Stimulated activated naive B cell treated with anti-CD40 and anti-IgM and Interleukin-4, amounts not matched to agents 10 μg/mL and 1 μg/mL and 100 μg/mL, for 72 hours (primary cell): ENCODE results near the gene XDH.

ENCODE experiments used
- ATAC-seq, 2 donors: fragments of 150-1000 bp; cut with Tn5 transposase; replicated peaks; 2 replicates each; pipeline ENCODE4 v1.10.0; 2021; ENCODE audit warnings: moderate library complexity in 1 of 2
- DNase-seq: peaks from one replicate; pipeline ENCODE4 v3.0.0; 2021
- H3K27ac Mint-ChIP-seq: one replicate; pipeline ENCODE4 v1.8.0; 2022; ENCODE audit warnings: mild to moderate bottlenecking, mixed read lengths
- H3K27me3 Mint-ChIP-seq, 2 donors: one replicate each; pipeline ENCODE4 v1.8.0; 2022; ENCODE audit warnings: mixed read lengths in 2 of 2
- H3K36me3 Mint-ChIP-seq, 2 donors: one replicate each; pipeline ENCODE4 v1.8.0; 2022; ENCODE audit warnings: mixed read lengths in 2 of 2, mild to moderate bottlenecking in 1 of 2
- H3K4me1 Mint-ChIP-seq, 2 donors: one replicate each; pipeline ENCODE4 v1.8.0; 2022; ENCODE audit warnings: mixed read lengths in 2 of 2, mild to moderate bottlenecking in 1 of 2
- H3K4me3 Mint-ChIP-seq, 2 donors: one replicate each; pipeline ENCODE4 v1.8.0; 2022; ENCODE audit warnings: mild to moderate bottlenecking in 2 of 2, mixed read lengths in 2 of 2, moderate library complexity in 1 of 2
- H3K9me3 Mint-ChIP-seq, 2 donors: one replicate each; pipeline ENCODE4 v1.8.0; 2022; ENCODE audit warnings: mixed read lengths in 2 of 2, mild to moderate bottlenecking in 1 of 2

The XDH gene

GRCh38 chr2:31386648-31387047 is 27.9 kb downstream of the XDH start:
- Mint-ChIP-seq H3K9me3 (no peaks in the 10 kb centered on the region), H3K4me3 (no peak overlapping the region), H3K27me3 (peaks cover 13 to 18% of the 10 kb centered on the region in 2 donors), H3K36me3 (no peaks in the 10 kb centered on the region), H3K27ac (no peak overlapping the region), H3K4me1 (no peaks in the 10 kb centered on the region)
- ATAC-seq (no peak), DNase-seq (no peak)

DNA sequence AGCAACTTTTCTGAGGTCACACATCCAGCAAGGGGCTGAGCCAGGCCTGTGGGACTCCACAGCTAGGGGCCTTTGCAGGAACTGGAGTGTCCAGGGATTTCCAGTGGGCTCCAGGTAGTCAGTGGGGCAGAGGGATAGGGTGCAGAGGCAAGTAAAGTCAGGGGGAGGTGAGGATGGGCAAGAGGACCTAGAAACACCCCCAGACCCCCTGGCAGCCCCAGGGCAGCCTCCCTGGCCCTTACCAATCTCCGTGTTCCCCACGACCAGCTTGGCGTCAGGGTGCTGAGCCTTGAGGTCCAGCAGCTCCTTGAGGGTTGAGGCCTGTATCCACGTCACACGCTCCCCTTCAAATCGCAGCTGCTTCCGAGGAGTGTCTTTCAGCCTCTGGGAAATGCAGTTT is 28.4 kb downstream of the XDH start:
- Mint-ChIP-seq H3K27me3 (peaks cover 14 to 20% of the 10 kb centered on the region in 2 donors), H3K27ac (no peak overlapping the region), H3K4me1 (no peaks in the 10 kb centered on the region), H3K36me3 (no peaks in the 10 kb centered on the region), H3K4me3 (no peak overlapping the region), H3K9me3 (no peaks in the 10 kb centered on the region)
- no peak for ATAC-seq
- DNase-seq: no peak

- no peaks in the 10 kb centered on the region for H3K9me3 Mint-ChIP-seq
- H3K4me1 Mint-ChIP-seq: no peaks in the 10 kb centered on the region
- ATAC-seq: no peak
- no peaks in the 10 kb centered on the region for H3K36me3 Mint-ChIP-seq
- H3K27me3 Mint-ChIP-seq: peaks cover 13 to 16% of the 10 kb centered on the region in 2 donors
- no peak for DNase-seq
- no peak overlapping the region for H3K4me3 Mint-ChIP-seq
- H3K27ac Mint-ChIP-seq: no peak overlapping the region
Observed at GRCh38 chr2:31384771-31385276, 29.7 kb downstream of the XDH start.

- Mint-ChIP-seq H3K27ac (no peak overlapping the region), H3K4me3 (no peak overlapping the region), H3K36me3 (no peaks in the 10 kb centered on the region), H3K4me1 (no peaks in the 10 kb centered on the region), H3K27me3 (peaks cover 13 to 16% of the 10 kb centered on the region in 2 donors), H3K9me3 (no peaks in the 10 kb centered on the region)
- peak in 1 of 2 donors; percentile 23 for ATAC-seq
- DNase-seq: no peak
Observed at GRCh38 chr2:31384351-31384750, 30.2 kb downstream of the XDH start.

GRCh38 chr2:31383471-31384153 is 30.9 kb downstream of the XDH start:
- DNase-seq: no peak
- no peaks in the 10 kb centered on the region for H3K4me1 Mint-ChIP-seq
- no peak overlapping the region for H3K27ac Mint-ChIP-seq
- peaks cover 10 to 12% of the 10 kb centered on the region in 2 donors for H3K27me3 Mint-ChIP-seq
- ATAC-seq: no peak
- no peaks in the 10 kb centered on the region for H3K9me3 Mint-ChIP-seq
- no peak overlapping the region for H3K4me3 Mint-ChIP-seq
- H3K36me3 Mint-ChIP-seq: no peaks in the 10 kb centered on the region

GRCh38 chr2:31382452-31383120 is 32.0 kb downstream of the XDH start:
- no peak for ATAC-seq
- H3K4me1 Mint-ChIP-seq: no peaks in the 10 kb centered on the region
- H3K27ac Mint-ChIP-seq: no peak overlapping the region
- no peak overlapping the region for H3K4me3 Mint-ChIP-seq
- no peaks in the 10 kb centered on the region for H3K9me3 Mint-ChIP-seq
- peaks cover 8 to 9% of the 10 kb centered on the region in 2 donors for H3K27me3 Mint-ChIP-seq
- no peaks in the 10 kb centered on the region for H3K36me3 Mint-ChIP-seq
- no peak for DNase-seq

- H3K4me3 Mint-ChIP-seq: no peak overlapping the region
- peaks cover 8 to 9% of the 10 kb centered on the region in 2 donors for H3K27me3 Mint-ChIP-seq
- ATAC-seq (no peak), DNase-seq (no peak)
- H3K36me3 Mint-ChIP-seq: no peaks in the 10 kb centered on the region
- no peak overlapping the region for H3K27ac Mint-ChIP-seq
- H3K4me1 Mint-ChIP-seq: no peaks in the 10 kb centered on the region
- no peaks in the 10 kb centered on the region for H3K9me3 Mint-ChIP-seq
Observed at GRCh38 chr2:31381601-31382000, 32.9 kb downstream of the XDH start.

DNA sequence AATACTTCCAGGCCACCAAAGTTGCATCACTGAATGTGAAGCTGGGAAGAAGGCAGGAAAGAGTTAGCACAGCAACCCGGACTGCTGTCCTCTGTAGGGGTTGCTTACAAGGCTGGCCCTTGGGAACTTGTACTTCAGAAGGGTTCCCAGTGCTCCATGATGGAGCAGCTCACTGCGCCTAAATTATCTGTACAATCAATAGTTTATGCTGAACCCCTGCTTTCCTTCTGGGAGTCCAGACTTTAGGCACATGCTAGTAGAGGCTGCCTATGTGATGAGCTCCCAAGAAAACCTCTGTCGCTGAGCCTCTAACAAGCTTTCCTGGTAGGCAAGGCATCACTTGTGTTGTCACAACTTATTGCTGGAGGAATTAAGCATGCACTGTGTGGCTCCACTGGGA is 34.3 kb downstream of the XDH start:
- Mint-ChIP-seq H3K4me3 (no peak overlapping the region), H3K4me1 (no peaks in the 10 kb centered on the region), H3K27ac (no peak overlapping the region), H3K27me3 (peaks cover 8 to 9% of the 10 kb centered on the region in 2 donors), H3K9me3 (no peaks in the 10 kb centered on the region), H3K36me3 (no peaks in the 10 kb centered on the region)
- DNase-seq: no peak
- no peak for ATAC-seq

GRCh38 chr2:31379747-31380146 is 34.8 kb downstream of the XDH start:
- Mint-ChIP-seq H3K9me3 (no peaks in the 10 kb centered on the region), H3K4me1 (no peaks in the 10 kb centered on the region), H3K27ac (no peak overlapping the region), H3K27me3 (peaks cover 8 to 9% of the 10 kb centered on the region in 2 donors), H3K36me3 (no peaks in the 10 kb centered on the region), H3K4me3 (no peak overlapping the region)
- DNase-seq (no peak), ATAC-seq (no peak)

DNA sequence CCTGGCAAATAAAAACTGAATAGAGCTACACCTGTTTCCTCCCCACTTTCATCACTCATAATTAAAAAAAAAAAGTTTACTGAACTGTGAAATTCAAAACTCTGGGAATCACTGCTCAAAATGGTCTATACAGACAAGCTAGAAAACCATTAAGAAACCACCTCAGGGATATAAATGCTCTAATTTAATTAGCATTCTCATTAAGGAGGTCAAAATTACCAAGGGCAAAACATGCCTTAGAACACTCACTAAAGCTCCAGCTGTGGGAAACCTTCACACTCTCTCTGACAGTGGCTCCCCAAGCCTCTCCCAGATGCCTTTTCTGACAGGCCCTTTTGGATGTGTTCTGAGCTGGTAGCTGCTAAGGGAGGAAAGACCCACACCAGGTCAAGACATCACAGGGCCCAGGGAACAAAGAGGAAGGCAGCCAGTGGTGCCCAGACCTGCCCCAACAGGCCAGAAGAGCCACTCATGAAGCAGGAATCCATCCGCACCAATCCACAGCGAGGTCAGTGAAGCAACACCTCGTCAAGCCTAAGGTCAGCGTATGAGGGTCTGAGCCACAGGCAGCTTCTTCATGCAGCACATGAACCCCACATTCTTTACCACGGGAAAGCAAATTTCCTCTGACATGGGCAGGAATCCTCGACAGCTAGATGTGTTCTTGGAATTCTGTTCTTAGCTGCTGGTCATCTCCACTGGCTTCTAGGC is 35.6 kb downstream of the XDH start:
- no peak for ATAC-seq
- Mint-ChIP-seq H3K27ac (no peak overlapping the region), H3K27me3 (peaks cover 8 to 9% of the 10 kb centered on the region in 2 donors), H3K4me3 (no peak overlapping the region), H3K4me1 (no peaks in the 10 kb centered on the region), H3K9me3 (no peaks in the 10 kb centered on the region), H3K36me3 (no peaks in the 10 kb centered on the region)
- no peak for DNase-seq

DNA sequence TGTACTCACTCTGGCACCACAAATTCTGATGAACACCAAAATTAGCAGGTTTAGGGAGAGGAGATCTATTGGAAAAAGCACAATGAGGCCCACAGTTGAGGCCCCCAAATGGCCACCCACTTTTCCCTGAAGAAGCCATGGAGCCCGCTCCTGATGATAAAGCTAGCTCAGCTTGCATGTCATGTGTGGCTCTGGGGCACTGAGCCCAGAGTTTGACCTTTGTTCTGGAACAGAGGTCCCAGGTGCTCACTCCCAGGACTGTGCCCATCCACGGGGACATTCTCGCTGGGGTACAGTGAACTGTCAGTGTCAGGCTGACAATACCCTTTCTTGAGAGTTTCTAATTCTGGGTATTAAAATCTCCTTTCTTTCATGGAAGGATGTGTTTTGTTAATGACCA is 36.2 kb downstream of the XDH start:
- Mint-ChIP-seq H3K4me3 (no peak overlapping the region), H3K36me3 (no peaks in the 10 kb centered on the region), H3K4me1 (no peaks in the 10 kb centered on the region), H3K9me3 (no peaks in the 10 kb centered on the region), H3K27me3 (peaks cover 8 to 11% of the 10 kb centered on the region in 2 donors), H3K27ac (no peak overlapping the region)
- DNase-seq (no peak), ATAC-seq (no peak)

DNA sequence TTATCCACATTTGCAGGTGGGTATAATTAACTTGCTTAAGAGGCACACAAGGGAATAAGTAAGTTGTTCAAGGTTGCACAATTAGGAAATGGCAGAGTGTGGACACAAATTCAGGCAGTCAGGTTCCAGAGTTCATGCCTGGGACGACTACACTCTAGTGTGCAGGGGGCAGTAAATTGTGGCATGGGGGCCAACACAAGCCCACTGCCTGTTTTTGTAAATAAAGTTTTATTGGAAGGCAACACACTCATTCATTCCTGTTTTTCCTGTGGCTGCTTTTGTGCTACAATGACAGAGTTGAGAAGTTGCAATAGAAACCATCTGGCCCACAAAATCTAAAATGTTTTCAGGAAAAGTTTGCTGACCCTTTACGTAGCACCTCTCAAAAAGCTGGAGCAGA is 41.4 kb downstream of the XDH start:
- no peaks in the 10 kb centered on the region for H3K36me3 Mint-ChIP-seq
- H3K27me3 Mint-ChIP-seq: peaks cover 0 to 4% of the 10 kb centered on the region in 2 donors
- H3K9me3 Mint-ChIP-seq: no peaks in the 10 kb centered on the region
- no peaks in the 10 kb centered on the region for H3K4me1 Mint-ChIP-seq
- ATAC-seq: no peak
- DNase-seq: no peak
- no peak overlapping the region for H3K4me3 Mint-ChIP-seq
- H3K27ac Mint-ChIP-seq: no peak overlapping the region

DNA sequence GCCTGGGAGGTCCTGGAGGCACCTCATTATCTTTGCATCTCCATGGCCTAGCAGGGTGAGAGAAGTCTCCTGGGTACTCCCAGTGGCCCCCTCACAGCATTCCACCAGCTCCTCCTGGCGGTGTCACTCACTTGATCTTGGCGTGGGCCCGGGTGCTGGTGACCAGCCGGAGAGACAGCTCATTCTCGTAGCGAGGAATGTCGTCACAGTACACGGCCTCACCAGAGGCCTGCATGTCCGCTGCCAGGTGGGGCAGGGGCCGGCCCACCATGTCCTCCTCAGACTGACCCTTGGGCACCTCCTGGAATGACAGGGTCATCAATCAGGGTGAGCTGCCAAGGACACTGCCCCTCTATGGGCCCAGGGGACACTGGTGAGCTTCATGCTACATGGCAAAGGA is 42.4 kb downstream of the XDH start:
- DNase-seq (no peak), ATAC-seq (no peak)
- Mint-ChIP-seq H3K4me3 (no peak overlapping the region), H3K4me1 (no peaks in the 10 kb centered on the region), H3K27ac (no peak overlapping the region), H3K27me3 (peaks cover 0 to 4% of the 10 kb centered on the region in 2 donors), H3K9me3 (no peaks in the 10 kb centered on the region), H3K36me3 (no peaks in the 10 kb centered on the region)

DNA sequence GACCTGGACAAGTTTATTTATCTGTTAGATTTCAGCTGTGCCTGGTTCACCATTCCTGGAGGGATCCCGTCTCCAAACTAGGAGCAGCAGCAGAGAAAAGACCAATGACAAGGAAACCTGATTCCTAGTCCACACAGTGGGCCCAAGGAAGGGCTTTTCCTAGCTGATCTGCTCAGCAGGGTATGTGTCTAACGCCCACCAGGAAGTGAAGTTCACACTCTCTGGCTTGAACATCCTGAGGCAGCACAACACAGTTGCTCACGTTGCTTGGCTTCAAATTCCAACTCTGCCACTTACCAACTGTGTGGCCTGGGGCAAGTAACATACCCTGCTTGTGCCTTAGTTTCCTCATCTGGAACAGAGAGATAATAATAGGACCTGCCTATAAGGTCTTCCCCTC is 42.9 kb downstream of the XDH start:
- Mint-ChIP-seq H3K4me3 (no peak overlapping the region), H3K27ac (no peak overlapping the region), H3K27me3 (peaks cover 0 to 4% of the 10 kb centered on the region in 2 donors), H3K36me3 (no peaks in the 10 kb centered on the region), H3K4me1 (no peaks in the 10 kb centered on the region), H3K9me3 (no peaks in the 10 kb centered on the region)
- ATAC-seq (no peak), DNase-seq (no peak)

DNA sequence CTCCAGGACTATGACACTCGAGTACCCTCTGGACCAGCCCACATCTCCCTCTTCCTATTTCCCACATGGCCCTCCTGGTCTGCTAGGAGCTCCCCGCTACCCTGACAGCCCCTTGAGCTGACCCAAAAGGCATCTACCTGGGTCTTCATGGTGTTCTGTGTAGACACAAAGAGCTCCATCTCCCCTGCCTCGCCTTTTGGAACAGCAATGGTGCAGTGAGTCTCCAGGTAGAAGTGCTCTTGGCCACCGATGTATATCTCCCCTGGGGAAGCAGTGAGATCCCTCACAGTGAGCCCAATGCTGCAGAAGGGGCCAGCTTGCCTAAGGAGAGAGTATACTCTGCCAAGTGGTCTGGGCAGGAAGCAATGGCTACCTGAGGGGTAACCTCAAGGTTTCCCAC is 47.8 kb downstream of the XDH start:
- Mint-ChIP-seq H3K9me3 (no peaks in the 10 kb centered on the region), H3K4me1 (no peaks in the 10 kb centered on the region), H3K36me3 (no peaks in the 10 kb centered on the region), H3K27ac (no peak overlapping the region), H3K4me3 (no peak overlapping the region), H3K27me3 (no peaks in the 10 kb centered on the region)
- ATAC-seq: no peak
- DNase-seq: no peak
